GM15510 (cell line): ENCODE data around the gene HEATR5B.

Source experiments
- POLR2A ChIP-seq: IDR thresholded peaks from 3 replicates; pipeline ENCODE4 v1.6.1; 2011; ENCODE audit warnings: borderline replicate concordance; ENCODE audit not compliant: insufficient read length; ENCODE audit errors: extremely low read depth

Gene HEATR5B

GRCh38 chr2:36949845-36950244 lies 134.3 kb downstream of the HEATR5B start:
- TF ChIP-seq POLR2A: no peak

DNA sequence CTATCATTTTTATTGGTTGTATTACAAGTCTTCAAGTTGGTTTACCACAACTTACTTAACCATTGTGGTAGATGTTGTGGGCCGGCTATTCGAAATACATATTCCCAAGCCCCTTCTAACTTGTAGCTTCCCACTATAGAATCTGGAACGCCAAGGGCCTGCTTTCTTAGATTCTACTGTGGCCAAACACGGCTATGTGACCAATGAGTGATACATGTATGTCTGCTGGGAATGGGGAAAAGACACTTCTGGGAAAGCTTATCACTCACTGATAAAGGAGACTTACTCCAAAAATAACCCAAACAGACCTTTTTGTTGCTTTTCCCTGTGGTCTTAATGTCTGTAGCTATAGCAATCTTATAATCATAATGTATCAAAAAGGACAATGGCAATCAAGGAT lies 142.3 kb downstream of the HEATR5B start:
- TF ChIP-seq POLR2A: no peak
